ENCODE results near the gene RAB40A. TPM values are rescaled to one million over a fixed set of nuclear protein-coding genes. Genes with fewer than 3 reads are reported as not detected.
"Not testable (repeated sequence)": the region's sequence is repeated elsewhere in the genome, so short reads cannot be mapped to it uniquely, and the experiment has no call there.

The RAB40A gene
- total RNA-seq, 1 donor from 2014 or later: not detected

DNA sequence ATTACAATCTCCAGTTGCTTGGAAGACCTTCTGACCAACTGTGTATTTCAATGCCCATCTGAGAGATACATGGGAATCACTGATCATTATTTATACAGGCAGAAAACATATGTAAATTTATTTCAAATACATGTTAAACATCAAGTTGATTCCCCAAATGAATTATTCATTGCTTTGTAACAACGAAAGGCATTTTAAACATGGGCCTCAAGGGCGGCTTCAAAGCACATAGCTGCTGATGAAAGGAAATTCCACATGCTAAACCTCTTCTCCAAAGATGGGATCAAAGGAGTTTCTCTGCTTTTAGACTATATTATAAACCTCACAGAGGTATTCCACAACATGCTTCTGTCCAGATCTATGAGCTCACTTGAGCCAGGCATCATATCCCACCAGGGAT, 4.3 kb upstream of the RAB40A start:
- DNase-seq (ENCODE audit: low spot score): no peak

DNA sequence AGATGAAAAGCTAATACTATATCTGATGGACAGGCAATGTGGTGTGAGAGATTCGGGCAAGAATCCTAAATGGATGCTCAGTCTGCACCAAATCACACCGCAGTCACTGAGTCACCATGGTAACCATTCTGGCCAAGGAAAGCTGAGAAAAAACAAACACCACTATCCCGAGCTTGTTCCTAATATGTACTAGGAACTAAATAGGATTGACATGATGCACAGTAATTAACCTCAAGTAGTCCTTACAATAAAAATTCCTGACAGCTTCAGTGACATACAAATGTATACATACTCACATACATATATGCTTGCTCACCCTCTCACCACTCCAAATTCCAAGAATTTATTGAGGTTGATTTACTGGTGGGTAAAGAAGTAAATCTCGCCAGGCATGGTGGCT, 1.1 kb upstream of the RAB40A start:
- DNase-seq (ENCODE audit: low spot score): no peak

DNA sequence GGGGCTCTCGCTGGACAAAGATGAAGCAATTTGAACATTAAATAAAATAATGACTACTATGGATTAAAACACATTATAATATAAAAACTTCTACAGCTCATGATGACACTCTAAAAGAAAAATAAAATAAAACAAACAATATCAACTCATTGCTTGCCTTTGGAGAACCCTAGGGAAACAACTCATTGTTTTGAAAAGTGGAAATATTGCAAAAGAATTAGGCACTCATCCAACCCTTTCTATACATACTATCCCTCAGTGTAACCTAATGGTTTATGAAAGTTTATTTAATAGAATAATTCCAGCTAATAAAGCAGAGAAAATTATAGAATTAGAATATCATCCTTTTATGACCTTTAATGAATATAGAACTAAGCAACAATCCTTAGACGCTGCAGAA, 718 bp downstream of the RAB40A start:
- no peak for DNase-seq (ENCODE audit: low spot score)

DNA sequence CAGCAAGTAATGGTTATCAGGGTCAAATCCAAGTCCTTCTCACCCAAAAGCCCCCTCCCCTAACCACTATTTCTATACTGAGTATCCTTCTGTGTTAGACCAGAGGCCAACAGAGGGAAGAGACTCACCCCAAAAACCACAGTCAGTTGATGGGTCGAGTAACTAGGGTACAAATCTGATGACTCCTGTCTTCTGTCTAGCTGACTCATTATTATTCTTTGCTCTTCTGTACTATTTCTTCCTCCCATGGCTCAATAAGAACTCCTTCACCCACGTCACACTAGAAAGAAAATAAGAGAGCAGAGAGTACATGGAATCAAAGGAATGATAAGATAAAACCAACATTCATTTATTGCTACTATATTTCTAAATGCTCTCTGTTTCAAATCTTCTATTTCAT, 2.0 kb downstream of the RAB40A start:
- DNase-seq (ENCODE audit: low spot score): no peak

DNA sequence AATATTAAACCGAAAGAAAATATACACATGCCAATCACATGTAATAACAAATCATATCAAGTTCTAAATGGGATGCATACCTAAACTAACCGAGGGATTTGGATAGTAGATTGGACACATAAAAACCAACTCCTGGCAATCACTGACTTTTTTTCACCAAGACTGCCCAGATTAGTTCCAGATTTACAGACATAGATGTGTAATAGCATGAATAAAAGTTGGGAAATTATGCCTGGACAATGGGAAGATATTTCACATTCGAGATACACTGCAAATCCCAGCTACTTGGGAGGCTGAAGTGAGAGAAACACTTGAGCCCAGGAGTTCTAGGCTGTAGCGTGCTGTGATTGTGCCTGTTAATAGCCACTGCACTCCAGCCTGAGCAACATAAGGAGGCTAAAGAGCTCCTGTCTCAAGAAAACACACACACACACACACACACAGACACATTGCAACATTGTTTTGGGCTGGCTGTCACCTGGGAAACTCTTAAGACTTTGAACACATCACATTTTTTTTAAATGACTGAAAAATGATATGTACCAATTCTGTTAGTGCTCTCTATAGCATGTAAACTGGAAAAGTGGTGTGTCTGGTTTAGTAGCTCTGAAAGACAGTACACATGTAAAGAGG, 5.7 kb downstream of the RAB40A start:
- DNase-seq (ENCODE audit: low spot score): no peak

DNA sequence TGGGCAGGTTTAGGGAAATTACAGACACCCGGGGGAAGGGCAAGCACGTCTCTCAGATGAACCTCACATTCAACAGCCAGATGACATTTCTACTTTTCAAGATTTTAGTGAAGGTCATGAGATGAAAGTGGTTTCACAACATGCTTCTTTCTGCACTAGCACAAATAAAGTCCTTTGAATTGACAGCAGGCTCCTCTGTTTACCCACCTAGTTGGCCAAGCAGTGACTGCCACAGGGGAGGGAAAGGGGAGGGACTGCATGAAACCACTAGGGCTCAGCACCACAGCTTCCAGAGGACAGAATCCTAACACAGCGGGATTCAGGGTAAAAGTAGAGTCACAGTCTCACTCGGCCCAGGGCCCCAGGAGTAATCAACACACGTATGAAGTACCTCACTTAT, 6.2 kb downstream of the RAB40A start:
- DNase-seq (ENCODE audit: low spot score): no peak

DNA sequence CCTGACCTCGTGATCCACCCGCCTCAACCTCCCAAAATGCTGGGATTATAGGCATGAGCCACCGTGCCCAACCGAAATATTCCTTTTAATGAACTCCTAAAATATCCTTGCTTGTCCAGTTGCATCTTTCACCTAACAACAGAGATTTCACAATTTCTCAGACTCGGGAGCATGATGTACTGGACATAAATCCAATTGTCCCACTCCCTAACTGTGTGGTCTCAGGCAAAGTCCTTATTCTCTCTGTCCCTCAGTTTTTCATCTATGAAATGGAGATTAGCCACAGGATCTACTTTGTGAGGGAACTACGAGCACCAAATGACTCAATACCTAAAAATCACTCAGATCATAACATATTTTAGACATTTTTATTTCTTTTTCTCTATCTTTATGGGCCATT, 9.3 kb downstream of the RAB40A start:
- DNase-seq (ENCODE audit: low spot score): no peak

DNA sequence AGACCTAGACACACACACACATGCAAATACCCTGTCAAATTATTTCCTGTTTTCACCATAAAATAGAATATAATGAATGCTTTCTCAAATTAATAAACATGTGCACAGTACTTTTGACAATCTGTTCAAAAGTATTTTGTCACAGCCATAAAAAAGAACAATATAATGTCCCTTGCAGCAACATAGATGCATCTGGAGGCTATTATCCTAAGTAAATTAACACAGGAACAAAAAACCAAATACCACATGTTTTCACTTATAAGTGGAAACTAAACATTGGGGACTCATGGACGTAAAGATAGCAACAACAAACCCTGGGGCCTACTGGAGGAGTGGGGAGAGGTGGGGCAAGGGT, 15.5 kb downstream of the RAB40A start:
- DNase-seq (ENCODE audit: low spot score): no peak

DNA sequence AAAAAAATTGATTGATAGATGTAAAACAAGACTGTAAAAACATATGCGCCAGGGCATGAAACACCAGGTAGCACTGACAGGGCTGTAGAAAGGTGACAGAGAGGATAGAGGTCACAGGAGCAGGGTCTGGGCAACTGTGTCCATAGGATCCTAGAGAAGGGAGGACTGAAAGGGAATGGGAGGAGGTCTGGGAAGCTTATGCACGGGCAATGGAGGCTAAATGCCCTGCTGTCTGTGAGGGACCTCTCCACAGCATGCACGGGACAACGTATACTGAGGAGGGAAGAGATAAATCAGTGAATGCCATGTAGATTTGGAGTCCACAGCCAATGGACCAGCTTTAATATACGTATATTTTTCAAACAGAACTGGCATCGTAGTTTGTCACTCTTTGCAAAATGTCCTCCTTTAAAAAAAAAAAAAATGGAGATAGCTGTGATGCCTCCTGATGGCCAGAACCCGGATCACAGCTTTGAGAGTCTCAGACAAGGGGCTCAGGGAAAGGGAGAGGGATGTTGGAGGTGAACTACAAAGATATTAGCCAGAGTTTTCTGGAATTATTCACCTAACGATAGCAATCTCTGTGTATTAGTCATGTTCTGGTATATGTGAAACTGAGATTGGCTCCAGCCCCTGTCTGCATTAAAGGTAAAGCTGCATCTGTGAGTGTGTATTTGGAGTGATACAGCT, 16.0 kb downstream of the RAB40A start:
- DNase-seq (ENCODE audit: low spot score): no peak

DNA sequence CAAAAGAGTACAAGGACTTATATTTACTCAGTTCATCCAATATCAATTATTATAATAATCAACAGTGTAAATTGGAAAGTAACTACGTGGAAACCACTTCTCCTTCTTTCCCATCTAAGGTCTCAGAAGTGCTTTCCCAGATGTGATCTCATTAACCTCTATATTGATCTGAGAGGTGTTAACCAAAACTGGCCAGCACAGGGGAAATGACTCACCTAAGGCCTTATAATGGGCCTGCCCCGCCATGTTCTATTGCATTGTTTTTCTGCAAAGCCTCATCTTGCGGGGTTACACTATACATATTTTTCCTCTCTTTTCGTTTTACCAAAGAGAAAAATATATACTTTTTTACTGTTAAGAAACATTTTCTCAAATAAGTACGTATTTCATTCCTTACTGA, 20.5 kb downstream of the RAB40A start:
- no peak for DNase-seq (ENCODE audit: low spot score)

DNA sequence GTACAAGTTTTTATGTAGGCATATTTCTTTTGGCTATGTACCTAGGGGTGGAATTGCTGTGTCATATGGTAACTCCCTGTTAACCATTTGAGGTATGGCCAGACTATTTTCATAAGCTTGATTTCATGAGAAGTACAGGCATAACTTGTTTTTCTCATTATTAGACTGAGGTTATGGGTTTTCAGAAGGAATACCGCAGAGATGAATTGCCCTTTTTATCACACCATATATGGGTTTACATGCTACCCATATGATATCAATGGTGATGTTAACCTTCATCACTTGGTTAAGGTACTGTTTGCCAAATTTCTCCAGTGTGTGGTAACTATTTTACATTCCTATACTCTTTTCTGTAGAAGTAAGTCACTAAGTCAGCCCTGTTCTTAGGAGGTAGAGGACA, 23.5 kb downstream of the RAB40A start:
- DNase-seq (ENCODE audit: low spot score): no peak

DNA sequence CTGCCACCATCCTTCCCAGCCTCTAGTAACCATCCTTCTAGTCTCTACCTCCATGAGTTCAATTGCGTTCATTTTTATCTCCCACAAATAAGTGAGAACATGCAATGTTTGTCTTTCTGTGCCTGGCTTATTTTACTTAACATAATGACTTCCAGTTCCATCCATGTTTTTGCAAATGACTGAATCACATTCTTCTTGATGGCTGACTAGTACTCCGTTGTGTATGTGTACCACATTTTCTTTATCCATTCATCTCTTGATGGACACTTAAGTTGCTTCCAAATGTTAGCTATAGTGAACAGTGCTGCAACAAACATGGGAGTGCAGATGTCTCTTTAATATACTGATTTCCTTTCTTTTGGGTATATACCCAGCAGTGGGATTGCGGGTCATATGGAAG, 25.7 kb downstream of the RAB40A start:
- not testable (repeated sequence) for DNase-seq (ENCODE audit: low spot score)

DNA sequence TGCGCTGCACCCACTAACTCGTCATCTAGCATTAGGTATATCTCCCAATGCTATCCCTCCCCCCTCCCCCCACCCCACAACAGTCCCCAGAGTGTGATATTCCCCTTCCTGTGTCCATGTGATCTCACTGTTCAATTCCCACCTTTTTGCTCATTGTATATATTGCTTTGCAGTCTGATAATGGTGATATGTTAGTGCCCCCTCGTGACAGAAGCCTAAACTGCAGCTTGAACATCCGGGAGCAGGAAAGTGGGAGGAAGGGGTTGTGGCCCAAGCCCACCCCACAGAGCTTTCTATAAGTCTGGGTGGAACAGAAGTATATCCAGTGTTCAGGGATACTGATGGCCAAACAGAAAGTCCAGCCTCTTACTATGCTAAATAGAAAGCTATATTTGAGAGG, 29.6 kb downstream of the RAB40A start:
- DNase-seq (ENCODE audit: low spot score): not testable (repeated sequence)

DNA sequence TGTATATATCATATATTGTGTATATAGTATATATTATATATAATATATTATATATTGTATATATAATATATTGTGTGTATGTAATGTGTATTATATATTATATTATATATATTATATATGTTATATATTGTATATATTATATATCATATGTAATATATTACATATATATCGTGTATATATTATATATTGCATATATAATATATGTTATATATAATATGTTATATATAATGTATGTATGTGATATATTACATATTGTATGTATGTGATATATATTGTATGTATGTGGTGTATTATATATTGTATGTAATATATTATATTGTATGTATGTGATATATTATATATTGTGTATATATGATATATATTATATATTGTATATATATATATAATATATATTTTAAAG, 30.5 kb downstream of the RAB40A start:
- no peak for DNase-seq (ENCODE audit: low spot score)

DNA sequence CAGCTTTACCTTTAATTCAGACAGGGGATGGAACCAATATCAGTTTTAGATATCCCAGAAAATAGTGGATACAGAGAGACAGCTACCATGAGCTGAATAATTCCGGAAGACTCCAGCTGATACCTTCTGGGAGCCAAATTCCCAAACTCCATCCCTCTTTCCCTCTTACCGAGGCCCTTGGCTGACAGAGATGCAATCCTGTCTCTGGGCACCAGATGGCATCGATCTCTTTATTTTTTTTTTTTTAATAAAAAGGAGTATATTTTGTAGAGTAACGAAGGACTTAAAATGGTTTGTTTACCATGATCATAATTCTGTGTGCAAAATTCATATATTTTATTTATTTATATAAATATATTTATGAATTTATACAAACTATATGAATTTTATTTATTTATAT, 31.0 kb downstream of the RAB40A start:
- no peak for DNase-seq (ENCODE audit: low spot score)

DNA sequence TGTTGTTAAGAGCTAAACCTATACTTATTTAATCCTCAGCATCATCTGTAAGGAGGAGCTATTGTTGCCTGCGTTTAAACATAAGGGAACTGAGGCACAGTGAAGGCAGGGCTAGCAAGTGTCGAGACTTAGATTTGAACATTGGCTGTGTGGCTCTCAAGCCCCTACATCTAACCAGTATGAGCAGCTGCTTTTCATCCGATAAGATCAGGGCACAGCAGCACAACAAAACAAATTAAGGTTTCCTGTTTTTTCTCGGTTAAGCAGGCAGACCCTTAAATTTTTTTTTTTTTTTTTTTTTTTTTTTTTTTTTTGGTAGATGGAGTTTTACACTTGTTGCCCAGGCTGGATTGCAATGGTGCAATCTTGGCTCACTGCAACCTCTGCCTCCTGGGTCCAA, 35.6 kb downstream of the RAB40A start:
- no peak for DNase-seq (ENCODE audit: low spot score)

DNA sequence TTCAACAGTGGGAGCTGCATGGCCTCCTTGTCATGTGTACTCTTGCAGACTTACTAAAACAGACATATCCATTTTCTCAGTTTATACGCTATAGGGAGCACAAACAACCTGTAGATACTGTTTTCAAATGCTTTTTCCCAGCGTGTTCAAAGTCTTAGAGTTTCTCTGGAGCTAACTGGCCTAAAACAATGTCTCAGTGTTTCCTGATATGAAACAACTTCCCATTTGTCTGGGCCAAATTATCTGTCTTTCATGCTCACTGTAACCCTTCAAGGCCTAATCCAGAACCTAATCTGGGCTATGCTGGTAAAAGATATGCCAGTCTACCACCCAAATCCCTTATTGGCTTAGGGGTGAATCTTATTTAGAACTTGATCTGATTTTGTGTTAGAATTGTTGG, 38.8 kb downstream of the RAB40A start:
- no peak for DNase-seq (ENCODE audit: low spot score)

DNA sequence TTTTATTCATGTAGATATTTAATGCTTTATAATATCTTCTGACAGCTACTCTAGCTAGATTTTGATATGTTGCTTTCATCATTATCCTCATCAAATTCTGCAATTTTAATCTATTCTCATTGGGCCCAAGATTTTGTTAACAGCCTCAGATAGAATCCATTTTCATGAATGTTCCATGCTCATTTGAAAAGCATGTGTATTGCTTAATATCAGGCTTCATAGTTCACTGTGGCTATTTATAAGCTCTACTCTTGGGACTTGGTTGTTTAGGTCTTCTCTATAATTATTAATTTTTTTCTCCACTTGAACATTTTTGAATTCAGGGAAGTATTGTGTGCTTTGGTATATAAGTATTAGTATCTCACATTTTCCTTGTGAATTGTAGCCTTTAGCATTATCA, 41.8 kb downstream of the RAB40A start:
- DNase-seq (ENCODE audit: low spot score): no peak

DNA sequence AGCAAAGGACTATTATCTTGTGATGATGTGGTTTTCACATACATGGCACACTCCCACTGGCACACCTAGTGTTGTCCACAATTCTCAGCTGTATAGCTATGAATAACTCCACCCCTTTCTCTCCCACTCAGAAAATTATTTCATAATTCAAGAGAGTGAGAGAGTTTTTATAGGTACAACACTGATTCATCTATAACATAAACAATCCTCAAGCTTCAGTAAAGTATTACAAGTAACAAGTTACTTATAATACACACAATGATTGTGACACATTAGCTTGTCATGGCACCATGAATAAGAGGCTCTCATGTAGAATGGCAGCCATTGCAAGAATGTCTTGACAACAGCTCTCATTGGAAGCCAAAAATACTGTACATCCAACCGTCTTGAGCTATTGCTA, 43.9 kb downstream of the RAB40A start:
- no peak for DNase-seq (ENCODE audit: low spot score)

DNA sequence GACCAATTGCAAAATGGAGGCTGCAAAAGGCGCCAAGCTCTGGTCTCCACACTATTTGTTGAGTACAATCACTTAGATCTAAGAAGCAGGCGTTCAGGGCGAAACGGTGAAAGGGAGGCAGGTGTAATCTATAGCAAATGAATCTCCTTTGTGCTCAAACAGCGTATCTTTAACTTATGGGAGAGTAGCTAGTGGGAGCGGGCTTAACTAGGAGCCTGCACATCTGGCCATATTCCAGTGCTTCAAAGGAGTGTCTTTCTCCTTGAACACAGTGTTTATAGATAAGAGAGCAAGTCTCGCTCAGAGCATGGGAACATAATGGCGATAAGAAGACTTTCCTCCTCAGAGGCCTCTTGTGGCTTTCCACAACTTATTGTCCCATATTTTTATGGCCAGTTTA, 49.3 kb downstream of the RAB40A start:
- DNase-seq (ENCODE audit: low spot score): not testable (repeated sequence)

DNA sequence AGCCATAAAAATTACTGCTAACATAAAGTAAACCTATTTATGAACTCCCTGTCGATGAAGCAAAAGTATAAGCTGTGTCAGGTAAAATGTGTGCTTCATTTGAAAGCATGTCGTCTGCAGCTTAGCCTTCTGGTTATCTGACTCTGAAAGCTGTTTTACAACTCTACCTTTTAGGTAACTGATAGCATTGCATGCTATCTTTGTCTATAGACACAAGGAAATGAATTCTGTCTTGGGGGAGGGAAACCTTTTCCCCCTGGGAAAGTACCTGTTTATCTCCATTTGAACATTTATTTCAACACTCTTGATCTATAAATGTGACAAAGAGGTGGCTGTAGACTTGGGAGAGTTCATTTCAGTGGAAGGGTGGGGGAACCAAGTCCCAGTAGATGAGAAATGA, 51.4 kb downstream of the RAB40A start:
- no peak for DNase-seq (ENCODE audit: low spot score)

DNA sequence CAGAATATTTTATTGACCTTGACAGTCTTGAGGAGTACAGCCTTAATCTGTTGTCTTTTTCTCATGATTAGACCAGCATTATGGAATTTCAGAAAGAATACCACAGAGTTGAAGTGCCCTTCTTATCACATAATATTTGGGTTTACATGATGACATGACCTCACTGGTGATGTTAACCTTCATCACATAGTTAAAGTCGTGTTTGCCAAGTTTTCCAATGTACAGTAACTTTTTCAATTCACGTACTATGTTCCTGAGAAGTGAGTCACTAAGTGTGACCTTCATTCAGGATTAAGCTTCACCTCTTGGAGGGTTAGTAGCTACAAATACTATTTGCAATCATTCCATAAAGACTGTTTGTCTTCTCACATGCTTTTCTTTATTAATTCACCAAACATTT, 52.1 kb downstream of the RAB40A start:
- DNase-seq (ENCODE audit: low spot score): no peak

DNA sequence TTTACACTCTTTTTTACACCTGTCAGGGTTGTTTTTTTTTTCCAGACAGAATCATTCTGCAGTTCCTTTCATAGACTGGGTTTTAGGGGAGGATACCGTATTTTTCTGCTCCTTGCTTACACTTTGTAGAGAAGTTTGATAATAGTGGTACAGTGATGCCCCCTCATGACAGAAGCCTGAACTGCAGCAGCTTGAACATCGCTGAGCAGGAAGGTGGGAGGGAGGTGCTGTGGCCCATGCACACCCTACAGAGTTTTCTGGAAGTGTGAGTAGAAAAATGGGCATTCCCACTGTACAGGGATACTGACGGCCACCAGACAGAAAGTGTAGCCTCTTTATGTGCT, 54.5 kb downstream of the RAB40A start:
- no peak for DNase-seq (ENCODE audit: low spot score)

Measured in mesenteric fat pad (tissue), 1 donor.